Thymus (tissue), 11 donors: ENCODE results near the gene SERPINB10. TPM values are rescaled to one million over a fixed set of nuclear protein-coding genes. Genes with fewer than 3 reads are reported as not detected.
A peak's percentile ranks its signal among the peaks of the same experiment; 100 is the strongest.

Experiments
- DNase-seq, 9 donors: peaks; one replicate each; pipeline ENCODE4 v3.0.0-alpha.2; 2013; ENCODE audit warnings: low spot score in 9 of 9, low read depth in 6 of 9, missing footprints in 1 of 9
- H3K27ac ChIP-seq, 2 donors: one replicate each; pipeline ENCODE4 v1.5.1; 2013; ENCODE audit warnings: control low read depth in 1 of 2, low read depth in 1 of 2, low read length in 1 of 2, mild to moderate bottlenecking in 1 of 2, moderate library complexity in 1 of 2
- H3K27me3 ChIP-seq, 2 donors: one replicate each; pipeline ENCODE4 v1.5.1; 2013; ENCODE audit warnings: low read length in 1 of 2; ENCODE audit not compliant: control insufficient read depth in 2 of 2, insufficient read depth in 1 of 2
- H3K36me3 ChIP-seq, 2 donors: one replicate each; pipeline ENCODE4 v1.5.1; 2013; ENCODE audit warnings: low read length in 1 of 2, mild to moderate bottlenecking in 1 of 2, moderate library complexity in 1 of 2; ENCODE audit not compliant: control insufficient read depth in 2 of 2, insufficient read depth in 2 of 2
- H3K4me1 ChIP-seq, 2 donors: one replicate each; pipeline ENCODE4 v1.5.1; 2013; ENCODE audit warnings: low read length in 2 of 2; ENCODE audit not compliant: control insufficient read depth in 2 of 2, insufficient read depth in 2 of 2
- H3K4me3 ChIP-seq, 2 donors: one replicate each; pipeline ENCODE4 v1.5.1; 2013; ENCODE audit warnings: low read length in 2 of 2, control low read depth in 1 of 2, mild to moderate bottlenecking in 1 of 2
- H3K9me3 ChIP-seq, 2 donors: one replicate each; pipeline ENCODE4 v1.5.1; 2013; ENCODE audit warnings: low read length in 1 of 2, mild to moderate bottlenecking in 1 of 2; ENCODE audit not compliant: control insufficient read depth in 2 of 2, insufficient read depth in 1 of 2
- WGBS: extraction: QIAGEN DNeasy Blood & Tissue Kit; methylation state at CpG from one replicate; pipeline ENCODE4 v1.1.7; 2013; 5-methylcytosine and 5-hydroxymethylcytosine counted together
- polyA plus RNA-seq: library from polyadenylated mRNA; stranded (reverse); fragments of 200-250 nt; gene quantifications from one replicate; pipeline ENCODE4 v1.2.3, GENCODE V29; 2013
- total RNA-seq: library from RNA; stranded (reverse); fragments of 120-200 nt; gene quantifications from one replicate; pipeline ENCODE4 v1.2.4, GENCODE V29; 2013
- donor health status: healthy.

The SERPINB10 gene
- total and polyA plus RNA-seq, 2 donors = 1.7 to 2.5 TPM

- Histone ChIP-seq H3K9me3 (no peaks in the 10 kb centered on the region), H3K27me3 (no peaks in the 10 kb centered on the region), H3K27ac (no peak overlapping the region), H3K4me1 (no peaks in the 10 kb centered on the region), H3K4me3 (no peak overlapping the region), H3K36me3 (no peaks in the 10 kb centered on the region)
- no peak for DNase-seq
- 84% methylated on average over 1 of the region's 1 CpG for WGBS
These were observed 35.9 kb upstream of the SERPINB10 start for GRCh38 chr18:63871836-63872235.

- no peak overlapping the region for H3K4me3 ChIP-seq
- DNase-seq = no peak
- no peaks in the 10 kb centered on the region for H3K9me3 ChIP-seq
- H3K27ac ChIP-seq = no peak overlapping the region
- H3K4me1 ChIP-seq = no peaks in the 10 kb centered on the region
- H3K27me3 ChIP-seq = no peaks in the 10 kb centered on the region
- no peaks in the 10 kb centered on the region for H3K36me3 ChIP-seq
These were observed 35.2 kb upstream of the SERPINB10 start for GRCh38 chr18:63872586-63872985.

DNA sequence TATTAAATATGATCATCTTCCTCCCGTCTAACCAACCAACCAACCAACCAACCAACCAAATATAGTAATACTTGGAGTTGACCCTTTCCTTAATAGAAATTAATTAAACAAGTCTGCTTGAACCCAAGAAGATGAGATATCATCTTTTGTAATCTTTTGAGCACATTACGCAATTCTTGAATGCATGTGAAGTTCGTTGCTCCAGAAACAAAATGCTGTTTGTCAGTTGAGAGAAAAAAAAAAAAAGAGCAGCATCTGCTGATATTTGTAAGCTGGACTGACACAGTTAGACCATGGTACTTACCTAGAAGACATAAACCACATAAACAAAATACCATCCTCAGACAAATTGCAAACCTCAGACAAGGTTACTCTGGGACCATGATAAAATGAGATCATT lies 29.4 kb upstream of the SERPINB10 start:
- H3K36me3 ChIP-seq = no peaks in the 10 kb centered on the region
- 90% methylated on average over 3 of the region's 3 CpGs for WGBS
- DNase-seq = no peak

GRCh38 chr18:63878925-63879324 lies 28.8 kb upstream of the SERPINB10 start:
- Histone ChIP-seq H3K4me1 (no peaks in the 10 kb centered on the region), H3K9me3 (no peaks in the 10 kb centered on the region), H3K4me3 (no peak overlapping the region), H3K27ac (no peak overlapping the region), H3K36me3 (no peaks in the 10 kb centered on the region), H3K27me3 (no peaks in the 10 kb centered on the region)
- WGBS = 94% methylated on average over 4 of the region's 4 CpGs
- no peak for DNase-seq

More for the DNA sequence above, 29.4 kb upstream of the SERPINB10 start:
- Histone ChIP-seq H3K9me3 (no peaks in the 10 kb centered on the region), H3K4me1 (no peaks in the 10 kb centered on the region), H3K27me3 (no peaks in the 10 kb centered on the region), H3K27ac (no peak overlapping the region), H3K4me3 (no peak overlapping the region)

DNA sequence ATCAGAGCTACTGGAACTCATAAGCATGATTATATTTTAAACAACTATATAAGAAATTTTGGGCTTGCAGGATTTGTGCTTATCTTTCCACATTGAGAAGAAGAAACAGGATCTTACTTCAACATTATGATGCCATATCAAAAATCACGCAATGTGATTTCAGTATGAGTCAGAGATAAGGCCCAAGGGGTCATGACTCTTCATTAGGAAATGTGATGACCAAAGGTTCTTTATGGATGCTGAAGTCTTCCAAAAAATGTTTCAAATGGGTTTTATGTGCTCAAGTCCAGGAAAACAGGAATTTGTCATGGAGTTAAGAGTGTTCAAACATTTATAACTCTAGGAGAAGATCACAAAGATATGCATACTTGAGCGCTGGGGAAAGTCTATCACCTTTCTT lies 28.0 kb upstream of the SERPINB10 start:
- Histone ChIP-seq H3K4me3 (no peak overlapping the region), H3K4me1 (no peaks in the 10 kb centered on the region), H3K27ac (no peak overlapping the region), H3K9me3 (no peaks in the 10 kb centered on the region), H3K27me3 (no peaks in the 10 kb centered on the region), H3K36me3 (no peaks in the 10 kb centered on the region)
- over 99% methylated on average over 2 of the region's 2 CpGs for WGBS
- no peak for DNase-seq

DNA sequence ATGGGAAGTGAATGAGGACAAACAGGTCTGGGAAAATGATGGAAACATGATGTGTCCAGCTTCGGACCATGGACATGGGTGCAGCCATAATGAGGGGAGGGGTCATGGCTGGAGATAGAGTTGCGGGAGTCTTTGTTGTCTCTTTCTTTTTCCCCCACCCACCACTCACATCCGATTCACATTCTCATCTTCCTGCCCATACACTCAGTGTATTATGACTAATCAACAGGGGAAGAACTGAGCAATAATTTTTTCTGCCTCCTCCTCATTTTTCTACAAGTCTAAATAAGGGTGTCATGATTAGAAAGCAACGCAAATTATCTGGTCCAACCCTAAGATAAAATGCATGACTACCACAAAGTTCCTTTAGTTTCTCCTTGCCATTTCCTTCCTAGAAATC lies 25.9 kb upstream of the SERPINB10 start:
- H3K27ac ChIP-seq = no peak overlapping the region
- no peak overlapping the region for H3K4me3 ChIP-seq
- WGBS = 96% methylated on average over 4 of the region's 4 CpGs
- no peaks in the 10 kb centered on the region for H3K27me3 ChIP-seq
- H3K9me3 ChIP-seq = no peaks in the 10 kb centered on the region
- no peaks in the 10 kb centered on the region for H3K36me3 ChIP-seq
- no peak for DNase-seq
- no peaks in the 10 kb centered on the region for H3K4me1 ChIP-seq

GRCh38 chr18:63882333-63883141 lies 25.2 kb upstream of the SERPINB10 start:
- H3K4me1 ChIP-seq = no peaks in the 10 kb centered on the region
- peak in 2 of 9 donors; percentile 2 to 8 for DNase-seq
- no peaks in the 10 kb centered on the region for H3K27me3 ChIP-seq
- no peak overlapping the region for H3K4me3 ChIP-seq
- H3K27ac ChIP-seq = peak overlapping the region in 1 of 2 donors; percentile 46
- no peaks in the 10 kb centered on the region for H3K9me3 ChIP-seq
- no peaks in the 10 kb centered on the region for H3K36me3 ChIP-seq
- 90% methylated on average over 8 of the region's 8 CpGs for WGBS

- H3K27ac ChIP-seq = no peak overlapping the region
- no peaks in the 10 kb centered on the region for H3K36me3 ChIP-seq
- no peaks in the 10 kb centered on the region for H3K9me3 ChIP-seq
- no peaks in the 10 kb centered on the region for H3K27me3 ChIP-seq
- H3K4me1 ChIP-seq = no peaks in the 10 kb centered on the region
- DNase-seq = no peak
- no peak overlapping the region for H3K4me3 ChIP-seq
These were observed 24.1 kb upstream of the SERPINB10 start for GRCh38 chr18:63883617-63884016.

DNA sequence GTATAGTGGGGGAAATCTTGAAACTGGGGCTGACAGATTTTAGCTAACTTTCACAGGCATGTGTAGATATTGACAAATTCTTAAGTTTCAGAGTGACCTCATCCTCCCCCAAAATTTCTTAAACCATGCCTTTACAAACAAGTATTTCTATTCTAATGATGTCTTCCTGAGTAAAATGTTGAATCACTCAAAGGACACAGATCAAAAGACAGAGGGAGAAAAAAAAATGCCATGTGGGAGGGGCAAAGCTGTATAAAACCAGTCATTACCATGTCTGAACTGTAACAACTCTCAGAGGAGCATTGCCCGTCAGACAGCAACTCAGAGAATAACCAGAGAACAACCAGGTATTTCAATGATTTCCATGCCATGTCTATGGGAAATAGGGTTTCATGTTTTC lies 20.3 kb upstream of the SERPINB10 start, which contains the start of gene SERPINB2:
Gene SERPINB2 (plus strand): TSS at position 282 of the 400 bp plus-strand sequence. CDS start 3,740 bp downstream, outside the sequence.
- H3K9me3 ChIP-seq = no peaks in the 10 kb centered on the region
- H3K27me3 ChIP-seq = no peaks in the 10 kb centered on the region
- no peak within 1 kb of the TSS for H3K27ac ChIP-seq
- no peaks in the 10 kb centered on the region for H3K4me1 ChIP-seq
- H3K4me3 ChIP-seq = no peak within 1 kb of the TSS
- 89% methylated on average over 1 of the region's 1 CpG for WGBS
- DNase-seq = no peak
- no peaks in the 10 kb centered on the region for H3K36me3 ChIP-seq
